DND-41 (cell line): ENCODE results near the gene TAOK3.

ENCODE experiments used
- ATAC-seq: fragments of 200-7000 bp; cut with Tn5 transposase; 3 replicates; pipeline ENCODE4 v1.9.1; 2021; ENCODE audit warnings: low read depth; ENCODE audit not compliant: insufficient read depth
- DNase-seq: peaks from one replicate; pipeline ENCODE4 v3.0.0-alpha.2; 2020
- H2AFZ ChIP-seq: 2 replicates; pipeline ENCODE4 v1.6.0; 2012; ENCODE audit warnings: low read depth, low read length
- H3K27ac ChIP-seq: 2 replicates; pipeline ENCODE4 v1.5.1; 2012; ENCODE audit warnings: low read length, inconsistent platforms
- H3K27me3 ChIP-seq: fragments of 200-600 bp; sonication (generic); 2 replicates; pipeline ENCODE4 v1.6.0; 2012; ENCODE audit warnings: low read length, mild to moderate bottlenecking, inconsistent platforms; ENCODE audit not compliant: insufficient read depth, poor library complexity
- H3K36me3 ChIP-seq: 2 replicates; pipeline ENCODE4 v1.5.1; 2012; ENCODE audit warnings: low read length, inconsistent platforms; ENCODE audit not compliant: insufficient read depth
- H3K4me1 ChIP-seq: 2 replicates; pipeline ENCODE4 v1.5.1; 2012; ENCODE audit warnings: mild to moderate bottlenecking, low read length; ENCODE audit not compliant: insufficient read depth
- H3K4me2 ChIP-seq: 2 replicates; pipeline ENCODE4 v1.6.0; 2012; ENCODE audit warnings: mild to moderate bottlenecking, moderate library complexity, low read length, inconsistent platforms; ENCODE audit not compliant: insufficient read depth
- H3K4me3 ChIP-seq, 2 experiments: fragments of 200-600 bp in 1 of 2; shearing (Covaris generic) in 1 of 2; 2 replicates each; pipeline ENCODE4 v1.5.1; 2012 to 2016; ENCODE audit warnings: inconsistent platforms in 2 of 2, low read length in 2 of 2, mild to moderate bottlenecking in 2 of 2, low read depth in 1 of 2, moderate library complexity in 1 of 2
- H3K79me2 ChIP-seq: 2 replicates; pipeline ENCODE4 v1.6.0; 2012; ENCODE audit warnings: low read length, inconsistent platforms; ENCODE audit not compliant: insufficient read depth
- H3K9ac ChIP-seq: 2 replicates; pipeline ENCODE4 v1.6.0; 2012; ENCODE audit warnings: low read depth, mild to moderate bottlenecking, inconsistent platforms, low read length, moderate library complexity
- H3K9me3 ChIP-seq: 2 replicates; pipeline ENCODE4 v1.5.1; 2012; ENCODE audit warnings: low read length, moderate library complexity, mild to moderate bottlenecking, inconsistent platforms; ENCODE audit not compliant: insufficient read depth, severe bottlenecking
- H4K20me1 ChIP-seq: 2 replicates; pipeline ENCODE4 v1.6.0; 2012; ENCODE audit warnings: low read length; ENCODE audit not compliant: insufficient read depth
- EZH2 ChIP-seq: IDR thresholded peaks from 3 replicates; pipeline ENCODE4 v1.6.1; 2012; ENCODE audit warnings: borderline replicate concordance, low read depth, mild to moderate bottlenecking, moderate library complexity, low read length, inconsistent platforms; ENCODE audit not compliant: severe bottlenecking
- TF ChIP-seq, protein P1 (sequence below): IDR thresholded peaks from 2 replicates; pipeline ENCODE4 v1.5.1; 2012; ENCODE audit warnings: borderline replicate concordance, low read length, moderate library complexity, mild to moderate bottlenecking; ENCODE audit not compliant: poor library complexity, severe bottlenecking; ENCODE audit errors: extremely low read depth

Gene TAOK3

DNA sequence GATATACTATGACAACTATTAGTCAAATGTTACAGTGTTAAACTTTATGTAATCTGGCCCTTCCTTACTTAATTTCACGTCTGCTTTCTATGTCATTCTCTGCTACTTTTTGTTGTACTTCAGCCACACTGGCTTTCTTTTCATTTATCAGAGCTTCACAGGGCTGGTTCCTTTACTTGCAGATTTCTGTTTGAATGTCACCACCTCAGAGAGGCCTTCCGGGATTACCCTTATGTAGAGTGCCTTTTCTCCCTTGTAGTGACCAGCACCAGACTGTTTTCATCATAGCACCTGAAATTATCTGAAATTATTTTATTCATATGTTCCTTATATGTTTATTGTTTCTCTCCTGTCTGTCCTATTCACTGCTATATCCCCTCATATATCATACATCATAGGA lies 75.4 kb downstream of the TAOK3 start:
- TF ChIP-seq, protein P1, sequence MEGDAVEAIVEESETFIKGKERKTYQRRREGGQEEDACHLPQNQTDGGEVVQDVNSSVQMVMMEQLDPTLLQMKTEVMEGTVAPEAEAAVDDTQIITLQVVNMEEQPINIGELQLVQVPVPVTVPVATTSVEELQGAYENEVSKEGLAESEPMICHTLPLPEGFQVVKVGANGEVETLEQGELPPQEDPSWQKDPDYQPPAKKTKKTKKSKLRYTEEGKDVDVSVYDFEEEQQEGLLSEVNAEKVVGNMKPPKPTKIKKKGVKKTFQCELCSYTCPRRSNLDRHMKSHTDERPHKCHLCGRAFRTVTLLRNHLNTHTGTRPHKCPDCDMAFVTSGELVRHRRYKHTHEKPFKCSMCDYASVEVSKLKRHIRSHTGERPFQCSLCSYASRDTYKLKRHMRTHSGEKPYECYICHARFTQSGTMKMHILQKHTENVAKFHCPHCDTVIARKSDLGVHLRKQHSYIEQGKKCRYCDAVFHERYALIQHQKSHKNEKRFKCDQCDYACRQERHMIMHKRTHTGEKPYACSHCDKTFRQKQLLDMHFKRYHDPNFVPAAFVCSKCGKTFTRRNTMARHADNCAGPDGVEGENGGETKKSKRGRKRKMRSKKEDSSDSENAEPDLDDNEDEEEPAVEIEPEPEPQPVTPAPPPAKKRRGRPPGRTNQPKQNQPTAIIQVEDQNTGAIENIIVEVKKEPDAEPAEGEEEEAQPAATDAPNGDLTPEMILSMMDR, result no peak
- TF ChIP-seq EZH2, result no peak
- H3K9me3 ChIP-seq, result no peaks in the 10 kb centered on the region

DNA sequence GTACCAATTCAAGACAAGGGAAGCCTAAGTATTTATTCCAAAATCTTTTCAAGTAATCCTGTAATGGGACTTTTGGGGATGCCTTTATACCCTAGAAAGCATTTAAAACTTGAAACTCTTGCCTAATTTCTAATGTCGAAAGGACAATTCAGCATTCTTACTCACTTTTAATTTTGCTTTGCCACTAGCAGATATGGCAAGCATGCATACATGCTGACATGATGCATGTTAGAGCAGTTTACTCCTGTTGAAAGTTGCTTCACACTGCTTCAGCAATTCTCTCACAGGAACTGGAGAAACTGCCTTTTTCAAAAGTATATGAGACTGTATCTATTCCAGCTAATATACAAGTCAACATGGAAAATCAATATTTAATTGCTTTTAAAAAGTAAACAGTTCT lies 79.9 kb downstream of the TAOK3 start:
- H3K4me2 ChIP-seq, result no peak overlapping the region
- no peak overlapping the region for H3K4me3 ChIP-seq
- peaks cover 22% of the 10 kb centered on the region for H3K79me2 ChIP-seq
- H2AFZ ChIP-seq, result no peak overlapping the region
- H3K36me3 ChIP-seq, result peaks cover 8% of the 10 kb centered on the region; the same call in 1 of the 2 replicates
- DNase-seq (no peak), ATAC-seq (no peak)
- TF ChIP-seq, protein P1, result no peak
- TF ChIP-seq EZH2, result no peak
- no peak overlapping the region for H3K27ac ChIP-seq
- no peaks in the 10 kb centered on the region for H3K9me3 ChIP-seq
- H3K4me1 ChIP-seq, result no peaks in the 10 kb centered on the region
- H4K20me1 ChIP-seq, result peaks cover 3% of the 10 kb centered on the region; the same call in 1 of the 2 replicates
- no peaks in the 10 kb centered on the region for H3K27me3 ChIP-seq
- H3K9ac ChIP-seq, result no peak overlapping the region

More for the DNA sequence above, 75.4 kb downstream of the TAOK3 start:
- Histone ChIP-seq H3K9ac (no peak overlapping the region), H3K4me3 (no peak overlapping the region), H3K79me2 (peaks cover 41% of the 10 kb centered on the region), H3K4me2 (no peak overlapping the region), H4K20me1 (peaks cover 5% of the 10 kb centered on the region; the same call in 1 of the 2 replicates), H3K27me3 (no peaks in the 10 kb centered on the region), H3K27ac (no peak overlapping the region), H3K4me1 (no peaks in the 10 kb centered on the region), H2AFZ (no peak overlapping the region), H3K36me3 (peaks cover 8% of the 10 kb centered on the region; the same call in 1 of the 2 replicates)
- DNase-seq, result no peak
- ATAC-seq, result no peak

DNA sequence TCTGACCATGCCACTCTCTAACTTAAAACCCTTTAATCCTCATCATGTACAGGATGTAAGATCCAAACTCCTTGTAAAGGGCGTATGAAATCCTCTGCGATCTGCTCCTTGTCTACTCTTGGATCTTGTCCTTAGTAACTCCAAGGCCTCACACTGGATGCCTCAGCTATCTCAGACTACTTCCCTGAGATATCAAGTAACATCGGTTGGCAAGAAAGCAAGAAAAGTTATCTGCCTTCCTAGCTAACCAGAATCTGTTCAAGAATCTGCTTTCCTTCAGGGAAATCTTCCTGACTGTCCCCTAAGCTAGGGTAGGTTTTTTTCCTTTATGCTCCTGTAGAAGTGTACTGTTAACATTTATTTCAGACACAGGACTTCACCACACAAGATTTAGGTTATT lies 82.6 kb downstream of the TAOK3 start:
- TF ChIP-seq EZH2, result no peak
- TF ChIP-seq, protein P1, result no peak
- Histone ChIP-seq H3K27ac (no peak overlapping the region), H3K4me1 (no peaks in the 10 kb centered on the region), H4K20me1 (peaks cover 4% of the 10 kb centered on the region; the same call in 1 of the 2 replicates), H3K79me2 (peaks cover 28% of the 10 kb centered on the region), H3K9ac (no peak overlapping the region), H3K36me3 (peaks cover 5% of the 10 kb centered on the region; the same call in 1 of the 2 replicates), H3K4me3 (no peak overlapping the region), H3K4me2 (no peak overlapping the region), H3K27me3 (no peaks in the 10 kb centered on the region), H2AFZ (no peak overlapping the region), H3K9me3 (no peaks in the 10 kb centered on the region)
- no peak for DNase-seq
- ATAC-seq, result no peak

DNA sequence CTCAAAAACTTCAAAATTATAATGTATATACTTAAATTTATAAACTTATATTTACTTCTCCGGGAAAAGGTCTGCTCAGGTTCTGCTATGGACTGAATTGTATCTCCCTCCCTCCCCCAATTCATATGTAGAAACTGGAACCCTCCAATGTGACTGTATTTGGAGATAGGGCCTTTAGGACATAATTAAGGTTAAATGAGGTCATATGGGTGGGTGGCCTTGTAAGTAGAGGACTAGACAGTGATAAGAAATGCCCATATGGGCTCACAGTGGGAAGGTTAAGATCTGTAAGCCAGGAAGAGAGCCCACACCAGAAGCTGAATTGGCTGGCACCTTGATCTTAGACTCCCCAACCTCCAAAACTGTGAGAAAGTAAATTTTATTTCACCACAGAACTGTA lies 84.5 kb downstream of the TAOK3 start:
- H3K27me3 ChIP-seq, result no peaks in the 10 kb centered on the region
- H3K36me3 ChIP-seq, result no peaks in the 10 kb centered on the region
- H3K4me2 ChIP-seq, result no peak overlapping the region
- DNase-seq (no peak), ATAC-seq (no peak)
- H2AFZ ChIP-seq, result no peak overlapping the region
- peaks cover 25% of the 10 kb centered on the region; the same call in 1 of the 2 replicates for H3K79me2 ChIP-seq
- H3K27ac ChIP-seq, result no peak overlapping the region
- H3K9me3 ChIP-seq, result no peaks in the 10 kb centered on the region
- peaks cover 4% of the 10 kb centered on the region; the same call in 1 of the 2 replicates for H4K20me1 ChIP-seq
- no peaks in the 10 kb centered on the region for H3K4me1 ChIP-seq
- TF ChIP-seq, protein P1, result no peak
- no peak for TF ChIP-seq EZH2
- no peak overlapping the region for H3K9ac ChIP-seq
- no peak overlapping the region for H3K4me3 ChIP-seq
